Measurements from ENCODE around the gene UBE4A.

DNA sequence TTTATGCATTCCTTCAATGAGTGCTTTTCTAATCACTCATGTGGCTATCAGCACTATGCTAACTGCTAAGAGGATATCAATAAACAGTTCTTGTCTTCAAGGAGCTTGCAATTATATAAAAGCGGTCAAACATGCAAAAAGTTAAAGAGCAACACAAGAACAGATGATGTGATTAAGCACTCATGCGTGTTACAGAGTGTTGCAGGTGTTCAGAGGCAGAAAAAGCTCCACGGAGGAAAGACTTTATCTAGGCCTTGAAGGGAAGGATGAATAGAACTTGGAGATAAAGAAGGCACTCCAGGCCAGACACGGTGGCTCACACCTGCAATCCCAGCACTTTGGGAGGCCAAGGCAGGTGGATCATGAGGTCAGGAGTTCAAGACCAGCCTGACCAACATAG, 41.3 kb upstream of the UBE4A start:
- TF ChIP-seq, protein P1, sequence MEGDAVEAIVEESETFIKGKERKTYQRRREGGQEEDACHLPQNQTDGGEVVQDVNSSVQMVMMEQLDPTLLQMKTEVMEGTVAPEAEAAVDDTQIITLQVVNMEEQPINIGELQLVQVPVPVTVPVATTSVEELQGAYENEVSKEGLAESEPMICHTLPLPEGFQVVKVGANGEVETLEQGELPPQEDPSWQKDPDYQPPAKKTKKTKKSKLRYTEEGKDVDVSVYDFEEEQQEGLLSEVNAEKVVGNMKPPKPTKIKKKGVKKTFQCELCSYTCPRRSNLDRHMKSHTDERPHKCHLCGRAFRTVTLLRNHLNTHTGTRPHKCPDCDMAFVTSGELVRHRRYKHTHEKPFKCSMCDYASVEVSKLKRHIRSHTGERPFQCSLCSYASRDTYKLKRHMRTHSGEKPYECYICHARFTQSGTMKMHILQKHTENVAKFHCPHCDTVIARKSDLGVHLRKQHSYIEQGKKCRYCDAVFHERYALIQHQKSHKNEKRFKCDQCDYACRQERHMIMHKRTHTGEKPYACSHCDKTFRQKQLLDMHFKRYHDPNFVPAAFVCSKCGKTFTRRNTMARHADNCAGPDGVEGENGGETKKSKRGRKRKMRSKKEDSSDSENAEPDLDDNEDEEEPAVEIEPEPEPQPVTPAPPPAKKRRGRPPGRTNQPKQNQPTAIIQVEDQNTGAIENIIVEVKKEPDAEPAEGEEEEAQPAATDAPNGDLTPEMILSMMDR (optimal IDR thresholded peaks at IDR 0.05 in 1 of 3, IDR thresholded peaks at IDR 0.05 in 1 of 3, conservative IDR thresholded peaks at IDR 0.05 in 1 of 3; ENCODE audit: extremely low read depth in 1 of 3, insufficient read depth in 2 of 3, low read length in 3 of 3) = no peak
- no peak for TF ChIP-seq EZH2 (IDR thresholded peaks at IDR 0.05; ENCODE audit: low read length)

Measured in keratinocyte (primary cell).